ENCODE data around the gene MAP1A. TPM values are rescaled to one million over a fixed set of nuclear protein-coding genes. Genes with fewer than 3 reads are reported as not detected.

The MAP1A gene
- 1 to 10 TPM; 1.7 to 3.5 TPM for total RNA-seq

DNA sequence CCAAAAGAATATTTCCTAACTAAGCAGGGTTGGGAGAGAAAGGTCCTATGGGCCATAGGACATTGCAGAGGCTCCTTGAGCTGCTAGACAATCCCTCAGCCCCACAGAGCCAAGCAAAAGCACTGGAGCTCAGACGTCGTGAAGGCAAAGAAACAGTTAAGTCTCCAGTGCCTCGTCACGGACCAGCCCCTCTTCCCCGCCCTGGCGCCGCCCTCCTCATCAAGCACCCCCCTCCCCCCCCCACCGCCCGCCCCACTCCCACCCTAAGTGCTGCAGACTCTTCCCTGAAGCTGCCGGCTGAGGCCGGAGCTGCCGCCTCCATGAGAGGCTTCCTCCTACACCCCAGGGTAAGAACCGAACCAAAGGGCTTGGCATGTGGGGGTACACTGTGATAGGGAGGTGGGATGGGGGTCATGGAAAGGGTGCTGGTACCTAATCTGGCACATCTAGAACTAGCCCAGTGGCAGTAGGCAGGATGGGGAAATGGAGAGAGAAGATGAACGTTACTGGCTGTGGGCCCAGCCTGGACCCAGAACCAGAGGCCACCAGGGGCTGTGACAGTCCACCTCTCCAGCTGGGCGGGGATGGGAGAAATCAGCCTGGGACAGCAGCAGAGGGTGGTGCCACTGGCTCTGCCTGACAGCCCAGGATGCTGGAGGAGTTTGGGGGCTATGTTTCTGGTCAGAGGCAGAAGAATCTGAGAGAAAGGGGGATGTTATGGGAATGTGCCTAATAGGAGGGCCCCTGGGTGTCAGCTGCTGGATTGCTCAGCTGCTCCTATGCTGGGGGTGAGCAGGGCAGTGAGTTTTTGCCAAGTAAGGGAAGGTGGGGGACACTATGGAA lies at the start of gene MAP1A:
MAP1A (plus strand) TSS at position 255 of the 843 bp plus-strand sequence. CDS start 3,866 bp downstream, outside the sequence.
- Mint-ChIP-seq H3K4me3 (peak within 1 kb of the TSS; percentile 55), H3K27me3 (peaks cover 7% of the 10 kb centered on the region), H3K9me3 (no peaks in the 10 kb centered on the region), H3K36me3 (ENCODE audit: low read depth) (no peaks in the 10 kb centered on the region), H3K4me1 (peaks cover 16% of the 10 kb centered on the region), H3K27ac (peak within 1 kb of the TSS; percentile 40)
- ATAC-seq (replicated peaks) = no peak

DNA sequence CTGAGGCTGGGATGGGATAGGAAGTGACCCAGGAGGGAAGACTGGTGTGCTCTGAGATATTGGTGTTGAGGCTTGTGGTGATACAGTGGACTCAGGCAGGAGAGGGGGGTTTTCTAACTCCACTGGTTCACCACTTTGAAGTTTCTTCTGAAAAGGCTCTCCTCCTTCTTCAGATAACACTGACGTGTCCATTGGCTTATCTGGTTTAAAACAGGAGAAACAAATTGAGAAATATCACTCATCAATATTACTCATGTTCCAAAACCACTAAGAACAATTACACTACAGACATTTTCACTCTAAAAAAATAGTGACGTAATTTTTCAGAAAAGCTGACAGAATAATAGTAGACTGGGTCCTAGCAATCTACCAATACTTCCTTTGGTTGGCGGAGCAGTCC lies 47.5 kb upstream of the MAP1A start:
- Mint-ChIP-seq H3K9me3 (no peaks in the 10 kb centered on the region), H3K27me3 (no peaks in the 10 kb centered on the region), H3K4me3 (no peak overlapping the region), H3K36me3 (ENCODE audit: low read depth) (peaks cover 92% of the 10 kb centered on the region), H3K27ac (peak overlapping the region; percentile 59), H3K4me1 (no peaks in the 10 kb centered on the region)
- peak; percentile 96 for ATAC-seq (replicated peaks)

DNA sequence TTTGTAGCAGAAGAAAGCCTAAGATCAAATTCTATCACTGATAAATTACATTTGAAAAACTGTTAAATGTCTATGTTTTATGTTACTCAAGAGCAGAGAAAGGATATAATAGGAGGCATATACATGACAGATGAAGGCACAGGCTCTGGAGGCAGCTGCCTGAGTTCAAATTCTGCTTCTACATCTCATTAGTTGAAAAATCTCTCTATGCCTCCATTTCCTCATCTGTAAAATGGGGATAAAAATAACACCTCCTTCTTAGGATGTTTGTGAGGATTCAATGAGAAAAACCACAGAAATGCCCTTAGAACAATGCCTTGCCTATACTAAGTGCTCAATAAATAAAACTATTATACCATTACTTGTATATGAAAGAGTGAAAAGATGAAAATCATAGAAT lies 45.4 kb upstream of the MAP1A start:
- Mint-ChIP-seq H3K36me3 (ENCODE audit: low read depth) (peaks cover 93% of the 10 kb centered on the region), H3K4me1 (no peaks in the 10 kb centered on the region), H3K27me3 (no peaks in the 10 kb centered on the region), H3K27ac (no peak overlapping the region), H3K4me3 (no peak overlapping the region), H3K9me3 (no peaks in the 10 kb centered on the region)
- no peak for ATAC-seq (replicated peaks)

DNA sequence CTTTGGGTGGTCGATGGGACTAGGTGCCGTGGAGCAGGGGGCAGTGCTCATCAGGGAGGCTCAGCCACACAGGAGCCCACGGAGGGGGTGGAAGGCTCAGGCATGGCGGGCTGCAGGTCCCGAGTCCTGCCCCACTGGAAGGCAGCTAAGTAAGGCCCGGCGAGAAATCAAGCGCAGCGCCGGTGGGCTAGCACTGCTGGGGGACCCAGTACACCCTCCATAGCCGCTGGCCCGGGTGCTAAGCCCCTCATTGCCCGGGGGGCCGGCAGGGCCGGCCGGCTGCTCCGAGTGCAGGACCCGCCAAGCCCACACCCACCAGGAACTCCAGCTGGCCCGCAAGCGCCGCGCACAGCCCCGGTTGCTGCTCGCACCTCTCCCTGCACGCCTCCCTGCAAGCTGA lies 43.5 kb upstream of the MAP1A start:
- no peak for ATAC-seq (replicated peaks)
- Mint-ChIP-seq H3K4me3 (no peak overlapping the region), H3K4me1 (no peaks in the 10 kb centered on the region), H3K27ac (no peak overlapping the region), H3K27me3 (no peaks in the 10 kb centered on the region), H3K36me3 (ENCODE audit: low read depth) (peaks cover 93% of the 10 kb centered on the region), H3K9me3 (no peaks in the 10 kb centered on the region)

DNA sequence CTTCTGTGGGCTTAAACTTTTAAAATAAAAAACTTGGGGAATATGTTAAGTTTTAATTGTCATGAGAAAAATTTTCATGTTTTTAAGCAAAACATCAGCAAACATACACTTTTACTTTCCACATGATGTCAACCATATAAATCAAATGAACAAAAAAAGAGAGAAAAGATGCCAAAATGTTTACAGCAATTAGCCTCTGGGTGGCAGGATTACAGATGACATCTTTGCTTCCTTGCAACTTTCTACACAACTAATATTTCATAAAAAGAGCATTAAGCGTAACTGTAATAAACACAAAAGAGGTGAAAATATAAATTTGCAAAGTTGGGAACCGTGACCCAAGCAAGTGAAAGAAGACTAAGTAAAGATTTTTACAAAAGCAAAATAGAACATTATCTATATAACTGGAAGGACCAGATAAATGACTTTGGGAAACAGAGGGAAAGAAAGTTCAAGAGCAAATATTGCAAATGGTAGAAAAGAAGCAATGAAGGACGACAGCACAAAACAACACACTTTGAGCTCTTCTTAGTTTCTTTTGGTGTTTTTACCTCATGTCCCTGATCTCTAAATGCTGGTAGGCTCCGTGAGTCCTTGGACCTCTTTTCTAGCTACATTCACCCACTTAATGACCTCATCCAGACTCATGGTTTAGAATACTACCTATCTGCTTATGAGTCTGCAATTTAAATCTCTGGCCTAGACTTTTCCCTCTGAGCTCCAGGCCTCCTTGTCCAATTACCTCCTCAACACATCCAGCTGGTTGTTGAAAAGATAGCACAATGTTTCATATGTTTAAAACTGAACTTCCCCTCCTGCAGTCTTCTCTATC lies 33.9 kb upstream of the MAP1A start:
- Mint-ChIP-seq H3K9me3 (no peaks in the 10 kb centered on the region), H3K27me3 (no peaks in the 10 kb centered on the region), H3K4me1 (peaks cover 10% of the 10 kb centered on the region), H3K36me3 (ENCODE audit: low read depth) (peaks cover 68% of the 10 kb centered on the region), H3K27ac (peak overlapping the region; percentile 22), H3K4me3 (no peak overlapping the region)
- ATAC-seq (replicated peaks) = no peak

DNA sequence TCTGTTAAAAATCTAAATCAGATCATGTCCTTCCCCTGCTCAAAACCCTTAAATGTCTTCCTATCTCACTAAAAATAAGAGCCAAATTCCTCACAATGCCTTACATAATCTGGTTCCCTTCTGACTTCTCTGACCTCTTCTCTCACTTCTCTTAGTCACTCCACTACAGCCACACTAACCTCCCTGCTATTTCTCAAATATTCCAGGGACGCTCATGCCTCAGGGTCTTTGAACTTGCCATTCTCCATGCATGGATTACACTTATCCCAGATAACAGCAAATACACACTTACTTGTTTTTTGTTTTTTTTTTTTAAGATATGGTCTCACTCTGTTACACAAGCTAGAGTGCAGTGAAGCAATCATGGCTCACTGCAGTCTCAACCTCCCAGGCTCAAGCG lies 33.0 kb upstream of the MAP1A start:
- no peaks in the 10 kb centered on the region for H3K27me3 Mint-ChIP-seq
- no peaks in the 10 kb centered on the region for H3K9me3 Mint-ChIP-seq
- H3K4me3 Mint-ChIP-seq = no peak overlapping the region
- peaks cover 67% of the 10 kb centered on the region for H3K36me3 Mint-ChIP-seq (ENCODE audit: low read depth)
- H3K27ac Mint-ChIP-seq = peak overlapping the region; percentile 22
- H3K4me1 Mint-ChIP-seq = peaks cover 18% of the 10 kb centered on the region
- no peak for ATAC-seq (replicated peaks)

DNA sequence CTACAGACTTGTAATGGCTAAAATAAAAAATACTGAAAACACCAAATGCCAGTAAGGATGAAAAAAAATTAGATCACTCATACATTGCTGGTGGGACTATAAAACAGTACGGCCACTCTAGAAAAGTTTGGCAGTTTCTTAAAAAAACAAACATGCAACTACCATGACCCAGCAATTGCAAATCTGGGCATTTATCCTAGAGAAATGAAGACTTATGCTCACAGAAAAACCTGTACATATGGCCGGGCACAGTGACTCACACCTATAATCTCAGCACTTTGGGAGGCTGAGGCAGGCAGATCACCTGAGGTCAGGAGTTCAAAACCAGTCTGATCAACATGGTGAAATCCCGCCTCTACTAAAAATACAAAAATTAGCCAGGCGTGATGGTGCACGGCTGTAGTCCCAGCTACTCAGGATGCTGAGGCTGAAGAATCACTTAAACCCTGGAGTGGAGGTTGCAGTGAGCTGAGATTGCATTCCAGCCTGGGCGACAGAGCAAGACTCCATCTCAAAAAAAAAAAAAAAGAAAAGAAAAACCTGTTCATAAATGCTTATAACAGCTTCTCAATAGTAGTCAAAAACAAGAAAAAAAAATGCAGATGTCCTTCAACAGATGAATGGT lies 30.0 kb upstream of the MAP1A start:
- Mint-ChIP-seq H3K4me1 (peaks cover 27% of the 10 kb centered on the region), H3K4me3 (no peak overlapping the region), H3K9me3 (no peaks in the 10 kb centered on the region), H3K36me3 (ENCODE audit: low read depth) (peaks cover 75% of the 10 kb centered on the region), H3K27me3 (no peaks in the 10 kb centered on the region), H3K27ac (no peak overlapping the region)
- no peak for ATAC-seq (replicated peaks)

DNA sequence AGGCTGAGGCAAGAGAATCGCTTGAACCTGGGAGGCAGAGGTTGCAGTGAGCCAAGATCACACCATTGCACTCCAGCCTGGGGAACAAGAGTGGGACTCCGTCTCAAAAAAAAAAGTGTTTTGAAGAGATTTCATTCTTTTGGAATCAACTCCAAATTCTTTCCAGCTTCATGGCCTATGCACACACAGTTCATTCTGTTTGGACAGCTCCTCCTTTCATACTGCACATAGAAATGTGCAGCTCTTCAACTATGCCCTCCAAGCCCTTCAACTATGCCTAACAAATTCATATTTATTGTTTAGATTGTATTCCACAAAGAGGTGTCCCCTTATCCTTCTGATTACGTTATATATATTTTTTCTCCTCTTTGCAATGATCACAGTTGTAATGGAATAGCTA lies 28.6 kb upstream of the MAP1A start:
- Mint-ChIP-seq H3K36me3 (ENCODE audit: low read depth) (peaks cover 80% of the 10 kb centered on the region), H3K4me3 (no peak overlapping the region), H3K4me1 (peaks cover 27% of the 10 kb centered on the region), H3K27me3 (no peaks in the 10 kb centered on the region), H3K27ac (peak overlapping the region; percentile 32), H3K9me3 (no peaks in the 10 kb centered on the region)
- no peak for ATAC-seq (replicated peaks)

DNA sequence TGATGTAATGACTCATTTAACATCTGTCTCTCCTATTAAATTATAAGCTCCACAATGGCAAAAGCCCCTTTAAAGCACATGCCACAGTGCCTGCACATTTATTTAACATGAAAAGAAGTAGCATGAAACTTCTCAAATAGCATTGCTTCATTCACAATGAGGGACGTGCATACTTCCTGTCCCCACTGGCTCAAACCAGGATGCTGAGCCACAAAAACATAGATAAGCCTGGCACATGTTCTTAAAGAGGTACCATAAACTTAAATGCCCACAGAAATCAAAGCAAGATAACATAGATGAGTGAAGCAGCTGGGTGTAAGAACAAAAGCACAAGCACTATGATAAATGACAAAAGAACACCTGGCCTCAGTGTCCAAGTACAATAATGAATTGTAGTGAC lies 28.2 kb upstream of the MAP1A start:
- Mint-ChIP-seq H3K4me3 (no peak overlapping the region), H3K9me3 (no peaks in the 10 kb centered on the region), H3K4me1 (peaks cover 24% of the 10 kb centered on the region), H3K27me3 (no peaks in the 10 kb centered on the region), H3K27ac (peak overlapping the region; percentile 32), H3K36me3 (ENCODE audit: low read depth) (peaks cover 77% of the 10 kb centered on the region)
- ATAC-seq (replicated peaks) = no peak

DNA sequence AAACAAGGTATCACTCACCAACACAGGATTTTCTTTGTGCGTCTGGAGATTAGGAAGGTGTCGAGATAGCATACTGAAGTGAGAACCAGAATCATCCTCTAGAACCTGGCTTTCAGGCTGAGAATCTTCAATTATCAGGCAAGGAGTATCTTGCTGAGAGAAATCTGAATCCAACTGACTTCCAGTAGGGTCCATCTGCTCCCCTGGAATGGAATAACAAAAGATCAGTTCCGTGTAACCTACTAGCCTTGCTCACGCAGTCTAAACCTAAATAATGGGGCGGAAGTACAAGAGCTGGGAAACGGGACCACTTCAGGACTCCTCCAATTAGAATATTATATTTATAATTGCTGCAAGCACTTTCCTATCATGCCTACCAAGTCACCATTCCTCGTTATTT lies 25.1 kb upstream of the MAP1A start:
- H3K4me1 Mint-ChIP-seq = peaks cover 21% of the 10 kb centered on the region
- no peaks in the 10 kb centered on the region for H3K27me3 Mint-ChIP-seq

DNA sequence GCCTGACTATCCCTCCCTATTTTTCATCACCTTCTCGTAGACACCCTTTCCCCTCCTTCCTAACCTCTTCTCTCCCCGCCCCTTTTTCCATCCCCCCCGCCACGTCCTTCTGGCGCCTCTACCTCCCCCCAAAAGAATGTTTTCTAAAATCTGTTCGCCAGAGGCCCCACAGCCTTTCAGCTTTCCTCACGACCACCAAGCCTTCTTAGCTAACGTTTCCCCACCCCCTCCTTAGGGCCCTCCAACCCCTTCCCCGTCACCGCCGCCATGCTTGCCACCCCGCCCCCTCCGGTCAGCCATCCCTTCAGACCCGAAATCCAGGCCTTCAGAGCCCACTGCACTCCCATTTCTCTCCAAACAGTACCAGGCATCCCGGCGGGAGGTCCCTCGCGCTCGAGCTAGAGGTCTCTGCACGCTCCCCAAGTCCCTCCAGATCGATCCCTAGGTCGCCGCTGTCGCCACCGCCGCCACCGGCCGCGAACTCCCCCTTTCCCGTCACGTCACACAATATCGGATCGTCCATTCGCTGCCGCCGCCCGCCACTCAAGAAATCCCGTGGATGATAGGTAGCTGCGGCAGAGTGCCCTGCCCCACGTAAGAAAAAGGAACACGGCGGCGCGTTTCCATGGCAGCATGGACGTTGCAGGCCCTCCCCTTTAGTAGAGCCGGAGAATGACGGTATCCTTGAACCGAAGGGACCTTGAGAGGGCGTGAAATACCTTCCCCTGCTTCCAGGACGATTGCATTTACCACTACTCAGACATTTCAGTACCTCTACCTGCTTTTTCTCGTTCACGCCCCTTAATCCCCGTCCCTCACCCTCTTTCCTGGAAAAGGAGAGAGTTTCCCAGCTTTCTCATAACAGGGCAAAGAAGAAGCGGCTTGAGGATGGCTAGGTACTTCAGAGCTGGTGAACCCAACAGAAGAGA lies 24.5 kb upstream of the MAP1A start, which contains the start of gene TP53BP1:
TP53BP1 (minus strand) TSS at position 484 of the 929 bp plus-strand sequence; CDS start at position 371, 113 bp downstream.
- no peaks in the 10 kb centered on the region for H3K9me3 Mint-ChIP-seq
- H3K4me1 Mint-ChIP-seq = peaks cover 21% of the 10 kb centered on the region
- ATAC-seq (replicated peaks) = peak; percentile 100
- no peaks in the 10 kb centered on the region for H3K27me3 Mint-ChIP-seq
- H3K27ac Mint-ChIP-seq = peak within 1 kb of the TSS; percentile 89
- peak within 1 kb of the TSS; percentile 87 for H3K4me3 Mint-ChIP-seq
- H3K36me3 Mint-ChIP-seq (ENCODE audit: low read depth) = peaks cover 43% of the 10 kb centered on the region

More for the DNA sequence above, 25.1 kb upstream of the MAP1A start:
- peak overlapping the region; percentile 89 for H3K27ac Mint-ChIP-seq
- peaks cover 50% of the 10 kb centered on the region for H3K36me3 Mint-ChIP-seq (ENCODE audit: low read depth)
- H3K9me3 Mint-ChIP-seq = no peaks in the 10 kb centered on the region
- ATAC-seq (replicated peaks) = no peak
- peak overlapping the region; percentile 87 for H3K4me3 Mint-ChIP-seq

DNA sequence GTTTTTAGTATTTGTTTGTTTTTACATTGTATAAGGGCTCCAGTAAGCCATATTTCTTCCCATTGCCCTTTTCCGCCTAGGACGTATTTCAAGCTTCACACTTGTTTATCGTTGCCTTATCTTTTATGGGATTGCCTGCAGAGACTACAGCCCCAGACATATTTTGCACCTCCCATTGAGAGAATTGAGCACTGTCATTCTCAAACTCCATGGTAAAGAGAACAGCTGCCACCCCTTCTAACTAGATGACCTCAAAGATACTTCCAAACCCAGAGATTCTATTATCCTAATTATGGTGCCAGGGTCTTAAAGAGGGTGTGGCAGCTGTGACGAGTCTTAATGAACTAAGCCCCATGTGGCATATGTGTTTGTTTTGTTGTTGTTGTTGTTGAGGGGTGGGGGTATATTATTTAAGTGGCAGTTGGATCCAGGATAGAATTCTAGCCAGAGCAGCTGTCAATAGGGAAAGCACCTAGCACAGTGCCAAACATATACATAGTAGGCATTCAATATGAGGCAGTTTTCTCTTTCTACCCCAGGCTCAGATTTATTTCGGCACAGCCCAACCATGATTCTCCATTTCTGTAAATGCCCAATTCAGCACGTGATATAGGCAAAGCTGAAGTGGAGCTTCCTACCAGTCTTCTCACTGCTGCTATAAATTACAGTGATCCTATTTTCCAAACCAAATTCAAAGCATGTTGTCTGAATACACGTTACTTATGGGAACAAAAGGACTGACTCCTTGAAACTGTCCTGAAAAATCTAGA lies 23.5 kb upstream of the MAP1A start:
- no peaks in the 10 kb centered on the region for H3K27me3 Mint-ChIP-seq
- H3K9me3 Mint-ChIP-seq = no peaks in the 10 kb centered on the region
- peak overlapping the region; percentile 87 for H3K4me3 Mint-ChIP-seq
- ATAC-seq (replicated peaks) = no peak
- peak overlapping the region; percentile 89 for H3K27ac Mint-ChIP-seq
- H3K4me1 Mint-ChIP-seq = peaks cover 15% of the 10 kb centered on the region
- H3K36me3 Mint-ChIP-seq (ENCODE audit: low read depth) = peaks cover 34% of the 10 kb centered on the region

DNA sequence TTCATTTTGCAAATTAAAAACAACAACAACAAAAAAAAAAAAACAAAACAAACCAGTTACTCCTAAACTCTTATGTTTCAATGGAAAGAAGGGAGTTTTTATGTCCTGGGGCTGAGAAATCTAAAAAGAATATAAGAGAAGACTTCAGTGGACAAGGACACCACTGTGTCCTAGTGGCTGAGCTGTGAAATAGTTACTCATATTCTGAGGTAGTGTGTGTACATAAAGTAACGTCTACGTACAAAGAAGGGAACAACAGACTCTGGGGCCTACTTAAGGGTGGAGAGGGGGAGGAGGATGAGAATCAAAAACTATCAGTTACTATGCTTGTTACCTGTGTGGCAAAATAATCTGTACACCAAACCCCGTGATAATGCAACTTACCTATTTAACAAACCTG lies 18.4 kb upstream of the MAP1A start:
- H3K9me3 Mint-ChIP-seq = no peaks in the 10 kb centered on the region
- no peak overlapping the region for H3K4me3 Mint-ChIP-seq
- no peaks in the 10 kb centered on the region for H3K36me3 Mint-ChIP-seq (ENCODE audit: low read depth)
- peaks cover 4% of the 10 kb centered on the region for H3K4me1 Mint-ChIP-seq
- ATAC-seq (replicated peaks) = no peak
- H3K27ac Mint-ChIP-seq = no peak overlapping the region
- no peaks in the 10 kb centered on the region for H3K27me3 Mint-ChIP-seq

Measured in activated T-helper 17 cell treated with anti-CD3 and anti-CD28 coated beads, Interleukin-2, amount 50 U/mL, for 72 hours (primary cell).